SU-DHL-6 (cell line): ENCODE data around the gene DUSP28.

Source experiments
- EZH2phosphoT487 ChIP-seq: fragments of 200-600 bp; sonication (generic), shearing (Covaris generic); conservative IDR thresholded peaks from 2 replicates; pipeline ENCODE4 v1.6.1; 2018; ENCODE audit warnings: mild to moderate bottlenecking, antibody characterized with exemption, low read length, moderate library complexity, mixed read lengths
- TF ChIP-seq, protein P1 (sequence below): fragments of 200-600 bp; sonication (generic); IDR thresholded peaks from one replicate; pipeline ENCODE4 v1.5.1; 2017; ENCODE audit warnings: antibody characterized with exemption, mild to moderate bottlenecking, low read length, moderate library complexity; ENCODE audit not compliant: insufficient read depth, poor library complexity, severe bottlenecking

- TF ChIP-seq, protein P1, sequence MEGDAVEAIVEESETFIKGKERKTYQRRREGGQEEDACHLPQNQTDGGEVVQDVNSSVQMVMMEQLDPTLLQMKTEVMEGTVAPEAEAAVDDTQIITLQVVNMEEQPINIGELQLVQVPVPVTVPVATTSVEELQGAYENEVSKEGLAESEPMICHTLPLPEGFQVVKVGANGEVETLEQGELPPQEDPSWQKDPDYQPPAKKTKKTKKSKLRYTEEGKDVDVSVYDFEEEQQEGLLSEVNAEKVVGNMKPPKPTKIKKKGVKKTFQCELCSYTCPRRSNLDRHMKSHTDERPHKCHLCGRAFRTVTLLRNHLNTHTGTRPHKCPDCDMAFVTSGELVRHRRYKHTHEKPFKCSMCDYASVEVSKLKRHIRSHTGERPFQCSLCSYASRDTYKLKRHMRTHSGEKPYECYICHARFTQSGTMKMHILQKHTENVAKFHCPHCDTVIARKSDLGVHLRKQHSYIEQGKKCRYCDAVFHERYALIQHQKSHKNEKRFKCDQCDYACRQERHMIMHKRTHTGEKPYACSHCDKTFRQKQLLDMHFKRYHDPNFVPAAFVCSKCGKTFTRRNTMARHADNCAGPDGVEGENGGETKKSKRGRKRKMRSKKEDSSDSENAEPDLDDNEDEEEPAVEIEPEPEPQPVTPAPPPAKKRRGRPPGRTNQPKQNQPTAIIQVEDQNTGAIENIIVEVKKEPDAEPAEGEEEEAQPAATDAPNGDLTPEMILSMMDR = no peak
- TF ChIP-seq EZH2phosphoT487 = no peak
Observed at GRCh38 chr2:240568678-240569522, 8.7 kb downstream of the DUSP28 start.
